SH-SY5Y (cell line): ENCODE data around the gene ZSWIM3.

Source experiments
- GATA2 ChIP-seq: IDR thresholded peaks from 2 replicates; pipeline ENCODE4 v1.6.1; 2011; ENCODE audit warnings: mild to moderate bottlenecking, low read depth, low read length
- GATA3 ChIP-seq: IDR thresholded peaks from 2 replicates; pipeline ENCODE4 v1.6.1; 2011; ENCODE audit warnings: low read depth, mild to moderate bottlenecking, low read length, moderate library complexity

- TF ChIP-seq GATA2 (no peak), GATA3 (no peak)
Observed at GRCh38 chr20:45873409-45874103, 16.1 kb downstream of the ZSWIM3 start.
